CMK (cell line): Measurements from ENCODE around the gene WDR27.
"Not testable (repeated sequence)": the region's sequence is repeated elsewhere in the genome, so short reads cannot be mapped to it uniquely, and the experiment has no call there.

Source experiments
- DNase-seq: peaks from one replicate; pipeline ENCODE4 v3.0.0-alpha.2; 2010; ENCODE audit warnings: low read depth

WDR27 gene

DNA sequence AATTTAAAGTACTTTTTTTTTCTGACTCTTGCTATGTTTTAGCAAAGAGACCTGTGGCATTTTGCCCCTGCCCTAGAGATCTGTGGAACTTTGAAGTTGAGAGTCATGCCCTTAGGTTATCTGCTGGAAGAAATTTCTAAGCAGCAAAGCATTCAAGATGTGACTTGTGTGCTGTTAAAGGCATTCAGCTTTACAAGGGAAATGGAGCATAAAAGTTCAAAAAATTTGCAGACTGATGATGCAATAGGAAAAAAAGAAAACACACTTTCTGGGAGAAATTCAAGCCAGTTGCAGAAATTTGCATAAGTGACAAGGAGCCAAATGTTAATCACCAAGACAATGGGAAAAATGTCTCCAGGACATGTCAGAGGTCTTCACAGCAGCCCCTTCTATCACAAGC is 267.3 kb downstream of the WDR27 start:
- not testable (repeated sequence) for DNase-seq

DNA sequence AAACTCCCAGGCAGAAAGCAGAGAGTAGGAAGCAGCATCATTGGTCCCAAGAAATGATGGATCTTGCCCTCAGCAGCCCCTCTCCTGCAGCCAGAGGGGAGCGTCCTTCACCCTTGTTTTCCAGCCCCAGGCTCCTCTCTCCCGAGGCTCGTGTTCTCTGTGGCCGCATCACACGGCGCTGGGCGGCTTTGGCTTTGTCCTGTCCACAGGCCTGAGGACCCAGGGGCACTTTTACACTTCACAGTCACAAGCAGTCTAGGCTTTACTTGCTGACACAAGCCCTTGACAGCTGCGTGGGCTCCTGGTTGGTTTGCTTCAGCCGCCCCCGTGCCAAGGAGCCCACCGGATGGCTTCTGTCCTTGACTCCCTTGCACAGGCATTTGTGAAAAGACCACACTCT is 272.8 kb downstream of the WDR27 start:
- no peak for DNase-seq

DNA sequence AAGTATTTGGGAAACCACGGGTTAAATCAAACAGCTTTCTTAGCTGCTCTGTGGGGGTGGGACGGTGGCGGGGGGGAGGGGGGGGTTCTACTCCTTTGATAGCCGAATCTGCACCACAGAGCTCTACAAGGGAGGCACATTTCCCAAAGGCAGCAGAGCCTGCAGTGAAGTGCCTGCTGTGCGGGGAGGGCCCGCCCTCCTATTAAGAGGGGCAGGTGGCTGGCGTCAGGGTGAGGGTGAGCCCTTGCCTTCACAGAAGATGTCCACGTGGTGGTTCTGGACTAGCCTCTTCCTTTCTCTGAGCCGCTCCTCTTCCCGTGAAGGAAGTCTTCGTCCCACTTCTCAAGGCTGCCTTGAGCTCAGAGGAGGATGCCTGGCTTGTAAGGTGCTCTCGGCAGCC is 273.3 kb downstream of the WDR27 start:
- no peak for DNase-seq

DNA sequence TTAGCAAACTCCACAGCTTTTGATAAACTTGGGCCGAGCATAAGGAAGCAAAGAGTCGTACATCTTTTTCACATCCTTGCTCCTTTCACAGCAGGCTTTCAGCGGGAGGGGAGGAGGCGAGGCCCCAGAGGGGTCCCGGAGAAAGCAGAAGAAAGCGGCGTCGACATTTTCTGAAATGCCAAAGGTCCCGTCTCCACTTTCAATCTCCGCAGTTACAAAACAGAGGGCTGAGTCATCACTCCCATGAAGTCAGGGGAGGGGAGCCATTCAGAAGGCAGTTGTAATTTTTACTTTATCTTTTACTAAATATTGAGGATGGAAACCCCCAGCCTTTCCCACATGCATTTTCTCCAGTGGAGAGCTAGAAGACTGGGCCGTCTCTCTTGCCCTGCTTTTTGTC is 274.0 kb downstream of the WDR27 start:
- no peak for DNase-seq

DNA sequence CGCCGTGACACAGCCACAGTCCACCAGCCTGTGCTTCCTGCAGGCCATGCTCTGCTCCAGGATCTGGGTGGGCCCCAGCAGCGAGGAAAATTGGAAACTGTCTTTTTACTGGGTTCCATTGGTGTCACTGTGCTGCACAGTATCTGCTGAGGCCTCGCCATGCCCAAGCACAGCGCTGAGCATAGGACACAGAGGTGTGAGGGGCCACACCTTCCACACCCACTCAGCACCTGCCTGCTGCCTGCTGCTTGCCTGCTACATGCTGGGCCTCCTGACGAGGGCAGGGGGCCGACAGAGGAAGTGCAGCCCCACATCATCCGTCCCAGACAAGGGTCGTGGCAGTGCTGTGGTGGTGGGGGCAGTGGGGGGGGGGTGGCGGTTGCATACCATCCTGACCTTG is 275.2 kb downstream of the WDR27 start:
- no peak for DNase-seq

DNA sequence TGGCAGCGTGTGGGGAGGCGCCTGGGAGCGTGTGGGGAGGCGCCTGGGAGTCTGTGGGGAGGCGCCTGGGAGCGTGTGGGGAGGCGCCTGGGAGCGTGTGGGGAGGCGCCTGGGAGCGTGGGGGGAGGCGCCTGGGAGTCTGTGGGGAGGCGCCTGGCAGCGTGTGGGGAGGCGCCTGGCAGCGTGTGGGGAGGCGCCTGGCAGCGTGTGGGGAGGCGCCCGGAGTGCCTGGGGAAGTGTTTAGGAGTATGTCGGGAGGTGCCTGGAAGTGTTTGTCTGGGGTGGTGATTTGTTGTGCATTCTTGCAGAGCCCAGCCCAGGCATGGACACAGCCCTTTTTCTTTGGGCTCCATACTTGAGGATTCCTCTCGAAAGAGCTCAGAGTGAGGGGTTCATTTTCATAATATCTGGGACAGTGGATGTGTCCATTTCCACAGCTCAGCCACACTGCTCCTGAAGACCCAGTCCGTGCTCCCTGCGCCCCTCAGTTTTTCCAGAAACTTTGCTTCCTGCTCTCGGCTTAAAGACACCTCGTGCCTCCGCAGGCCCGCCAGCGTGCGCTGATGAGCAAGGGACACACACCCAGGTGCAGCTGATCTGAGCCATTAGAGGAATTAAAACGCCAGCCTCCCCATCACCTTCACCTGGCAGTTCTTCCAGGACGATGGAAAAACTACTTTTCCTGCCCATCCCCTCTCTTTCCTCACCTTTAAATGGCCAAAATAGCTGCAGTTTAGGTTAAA is 276.0 kb downstream of the WDR27 start:
- DNase-seq, result no peak

DNA sequence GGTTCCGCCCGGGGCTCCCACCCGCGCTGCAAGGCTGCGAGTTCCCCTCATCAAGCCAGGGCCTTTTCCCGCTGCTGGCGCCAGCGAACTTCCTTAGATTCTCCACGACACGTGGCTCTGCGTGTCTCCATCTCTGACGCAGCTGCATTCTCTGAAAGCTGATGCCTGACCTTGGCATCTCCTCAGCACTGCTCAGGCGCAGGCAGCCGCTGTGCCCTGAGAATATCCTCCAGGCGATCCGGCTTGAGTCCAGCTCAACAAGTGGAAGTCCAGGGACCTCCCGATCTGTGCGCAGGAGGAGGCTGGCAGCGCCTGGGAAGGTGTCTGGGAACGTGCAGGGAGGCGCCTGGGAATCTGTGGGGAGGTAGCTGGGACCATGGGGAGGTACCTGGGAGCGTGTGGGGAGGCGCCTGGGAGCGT is 277.0 kb downstream of the WDR27 start:
- no peak for DNase-seq

DNA sequence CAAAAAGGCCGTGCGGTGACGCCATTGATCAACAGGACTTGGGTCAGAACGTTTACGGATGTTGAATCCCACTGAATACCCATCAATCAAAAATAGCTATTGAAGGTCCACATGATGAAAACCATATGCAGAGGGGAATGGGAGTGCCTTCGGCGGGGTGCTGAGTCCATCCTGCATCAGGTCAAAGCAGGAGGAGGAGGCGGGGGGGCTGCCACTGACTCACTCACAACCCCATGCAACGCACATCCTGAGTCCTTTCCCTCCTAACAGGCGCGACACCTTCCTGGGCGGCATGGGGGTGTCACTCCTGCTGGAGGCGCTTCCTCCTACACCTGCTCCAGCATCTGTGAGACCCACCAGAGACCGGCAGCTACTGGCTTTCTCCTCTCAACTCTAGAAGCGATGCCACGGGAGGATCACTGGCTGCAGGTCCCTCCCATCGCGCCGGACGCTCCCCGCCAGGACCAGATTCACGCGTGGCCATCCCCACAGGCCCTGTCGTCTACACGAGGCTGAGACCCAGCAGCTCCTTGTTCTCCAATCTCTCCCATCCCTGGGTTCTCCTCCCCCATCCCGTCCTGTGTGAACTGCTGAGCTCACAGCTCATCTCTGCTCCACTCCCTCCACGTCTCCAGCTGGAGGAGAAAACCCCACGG is 277.6 kb downstream of the WDR27 start:
- no peak for DNase-seq

DNA sequence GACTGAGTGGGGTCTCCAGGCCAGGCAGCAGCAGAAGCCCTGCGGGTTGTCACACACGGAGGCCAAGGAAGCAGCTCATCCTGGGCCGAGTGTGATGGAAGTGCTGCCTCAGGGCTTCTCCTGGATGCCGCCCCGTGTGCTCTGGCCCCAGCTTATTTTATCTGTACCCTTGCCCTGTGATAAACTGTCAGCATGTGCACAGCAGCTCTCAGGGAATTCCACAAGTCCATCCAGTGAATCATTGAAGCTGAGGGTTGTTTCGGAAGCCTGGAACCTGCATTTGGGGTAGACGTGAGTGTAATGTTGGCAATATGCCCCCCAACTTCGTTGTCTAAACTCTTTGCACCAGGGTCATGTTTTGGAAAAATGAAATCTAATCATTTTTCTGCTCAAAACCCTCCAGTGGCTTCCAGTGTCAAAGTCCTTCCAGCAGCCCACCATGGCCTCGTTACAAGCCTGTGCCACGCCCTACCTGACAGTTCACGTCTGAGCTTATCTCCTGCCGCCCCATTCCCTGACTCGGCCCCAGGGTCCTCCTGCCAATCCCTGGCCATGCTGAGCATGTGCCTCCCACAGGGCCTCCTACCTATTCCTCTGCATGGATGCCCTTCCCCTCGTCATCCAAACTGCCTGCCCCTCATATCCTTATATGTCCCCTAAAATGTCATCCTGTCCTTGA is 280.1 kb downstream of the WDR27 start:
- no peak for DNase-seq

DNA sequence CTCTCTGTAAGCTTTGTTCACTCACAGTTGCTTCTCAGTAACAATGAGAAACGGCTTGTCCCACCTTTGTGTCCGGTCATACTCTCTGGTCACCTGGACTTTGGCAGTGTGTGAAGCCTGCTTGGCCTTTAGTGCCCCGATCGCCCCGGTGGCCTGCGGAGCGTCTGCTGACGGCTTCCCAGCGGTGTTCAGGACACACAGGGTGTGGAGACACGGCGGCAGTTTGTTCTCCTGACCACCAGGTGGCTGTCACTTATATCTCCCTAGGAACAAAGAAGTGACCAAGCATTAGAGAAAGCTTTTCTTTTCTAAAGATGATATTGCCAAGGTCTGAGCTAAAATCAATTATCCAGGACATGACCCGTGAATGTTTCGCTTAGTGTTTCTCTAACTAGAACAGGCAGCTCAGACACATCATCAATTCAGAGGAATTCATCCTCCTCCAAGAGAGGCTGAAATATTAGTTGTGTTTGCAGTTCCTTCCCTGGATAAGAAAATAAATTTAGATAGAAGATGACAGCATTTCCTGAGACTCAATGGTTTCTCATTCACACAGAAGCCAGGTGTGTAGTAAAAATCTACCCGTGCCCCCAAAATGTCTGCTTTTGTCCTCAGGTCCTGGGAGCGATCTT is 280.8 kb downstream of the WDR27 start:
- no peak for DNase-seq

DNA sequence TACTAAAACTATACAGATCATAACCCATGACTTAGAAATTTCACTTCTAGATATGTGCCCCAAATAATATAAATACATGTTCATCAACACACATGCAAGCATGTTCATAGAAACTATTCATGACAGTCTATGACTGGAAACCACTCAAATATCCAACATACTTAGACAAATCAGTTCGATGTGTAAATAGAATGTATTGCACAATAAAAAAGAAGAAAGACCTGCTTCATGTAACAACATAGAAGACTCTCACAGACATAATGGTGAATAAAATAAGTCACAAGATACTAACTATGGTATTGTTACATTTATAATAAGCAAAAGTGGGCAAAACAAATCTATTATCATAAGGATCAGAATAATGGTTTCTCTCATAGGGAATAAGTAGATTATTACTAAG is 284.7 kb downstream of the WDR27 start:
- DNase-seq, result no peak

DNA sequence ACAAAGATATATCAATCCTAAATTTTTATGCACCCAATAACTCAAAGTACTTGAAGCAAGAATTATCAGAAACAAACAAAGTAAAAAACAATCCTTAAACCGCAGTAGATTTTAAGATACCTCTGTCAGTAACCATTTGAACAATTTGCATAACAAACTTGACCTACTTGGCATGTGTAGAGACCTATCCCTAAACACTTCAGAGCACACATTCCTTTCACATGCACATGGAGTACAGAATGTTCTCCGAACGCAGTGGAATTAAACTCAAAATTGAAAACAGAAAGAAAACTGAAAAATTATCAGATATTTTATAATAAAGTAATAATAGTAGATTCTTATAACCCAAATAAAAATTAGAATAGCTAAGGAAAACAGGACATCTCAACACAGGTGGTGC is 285.6 kb downstream of the WDR27 start:
- DNase-seq, result no peak

DNA sequence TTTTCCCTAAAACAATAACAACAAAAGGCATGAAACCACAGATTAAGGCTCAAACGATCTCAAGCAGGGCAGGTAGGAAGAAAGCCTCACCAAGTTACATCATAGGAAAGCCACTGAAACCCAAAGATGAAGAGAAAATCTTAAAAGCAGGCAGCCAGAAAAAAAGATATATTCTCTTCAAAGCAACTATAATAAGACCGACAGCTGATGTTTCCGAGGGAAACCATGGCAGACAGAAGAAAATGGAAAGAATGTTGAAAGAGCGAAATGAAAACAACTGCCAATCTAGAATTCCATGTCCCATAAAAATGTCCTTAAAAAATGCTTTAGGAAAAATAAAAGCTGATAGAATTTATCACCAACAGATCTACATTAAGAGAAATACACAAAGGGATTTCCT is 286.6 kb downstream of the WDR27 start:
- DNase-seq, result no peak

DNA sequence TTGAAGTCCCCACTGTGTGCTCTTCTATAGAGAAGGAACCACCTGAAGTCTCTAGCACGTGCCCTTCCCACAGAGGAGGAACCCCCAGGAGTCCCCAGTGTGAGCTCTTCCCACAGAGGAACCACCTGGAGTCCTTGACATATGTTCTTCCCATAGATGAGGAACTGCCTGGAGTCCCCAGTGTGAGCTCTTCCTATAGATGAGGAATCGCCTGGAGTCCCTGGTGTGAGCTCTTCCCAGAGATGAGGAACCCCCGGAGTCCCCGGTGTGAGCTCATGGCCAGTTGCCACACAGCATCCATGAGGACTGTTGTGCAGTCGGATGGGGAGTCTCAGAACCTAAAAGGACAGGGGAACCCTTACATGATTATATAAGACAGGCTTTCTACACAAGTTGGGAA is 290.1 kb downstream of the WDR27 start:
- DNase-seq, result no peak

DNA sequence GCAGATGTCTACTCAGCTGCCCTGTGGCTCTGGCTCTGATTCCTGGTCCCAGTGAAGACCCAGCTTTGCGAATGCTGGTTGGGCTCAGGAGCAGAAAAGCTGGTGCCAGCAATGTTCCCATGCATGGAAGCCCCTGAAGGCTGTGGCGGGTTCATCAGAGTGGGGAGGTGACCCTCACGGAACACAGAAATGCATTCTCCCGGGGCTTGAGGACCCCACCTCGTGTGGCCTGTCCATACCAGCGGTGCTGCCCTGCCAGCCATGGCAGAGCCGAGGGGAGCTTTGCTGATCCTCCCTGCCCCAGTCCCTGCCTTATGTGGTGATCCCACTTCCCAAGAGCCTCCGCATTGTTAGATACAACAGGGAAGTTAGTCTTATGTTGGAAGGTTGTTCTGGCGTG is 290.5 kb downstream of the WDR27 start:
- DNase-seq, result no peak

DNA sequence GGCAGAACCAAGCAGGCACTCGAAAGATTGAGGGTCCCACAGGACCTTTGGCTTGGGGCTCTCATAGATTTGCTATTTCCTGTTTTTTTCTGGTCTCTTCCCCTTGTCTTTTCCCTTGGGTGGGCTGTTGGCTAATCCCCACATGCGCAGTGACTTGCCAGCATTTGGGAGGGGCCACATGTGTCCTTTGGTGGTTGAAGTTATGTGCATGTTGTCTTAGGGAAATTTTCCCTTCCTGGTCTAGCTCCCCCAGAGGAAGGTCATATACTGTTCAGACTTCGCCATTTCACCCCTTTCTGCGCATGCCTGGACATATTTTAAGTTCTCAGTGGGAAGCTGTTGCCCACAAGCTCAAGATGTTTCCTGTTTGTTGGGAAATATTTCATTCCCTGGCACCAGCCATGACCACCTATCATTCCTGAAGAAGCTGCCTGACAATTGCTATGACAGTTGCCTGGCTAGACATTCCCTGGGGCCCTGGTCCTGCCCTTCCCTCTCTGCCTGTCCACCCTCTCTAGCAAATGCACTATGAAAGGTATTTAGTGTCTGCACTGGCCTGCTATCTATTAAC is 292.0 kb downstream of the WDR27 start:
- peak; percentile 22 for DNase-seq

DNA sequence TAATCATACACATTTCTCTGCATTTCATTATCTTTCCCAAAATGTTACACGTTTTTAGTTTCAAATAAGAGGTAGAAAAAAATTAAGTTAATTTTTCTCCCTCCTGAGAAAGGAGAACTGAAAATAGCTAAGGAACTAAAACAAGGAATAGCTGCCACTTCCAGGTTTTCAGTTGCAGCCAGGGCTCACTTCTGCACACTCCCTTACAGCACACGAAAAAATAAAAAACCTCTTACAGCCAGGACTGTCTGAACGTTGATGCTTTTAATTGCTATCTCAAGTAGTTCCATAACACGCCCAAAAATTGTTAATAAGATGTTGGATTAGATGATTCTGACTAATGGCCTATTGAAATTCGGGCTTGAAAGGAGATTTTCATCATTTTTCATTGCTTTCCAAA is 294.5 kb downstream of the WDR27 start:
- DNase-seq, result no peak
